ENCODE results near the gene UGT1A6. TPM values are rescaled to one million over a fixed set of nuclear protein-coding genes. Genes with fewer than 3 reads are reported as not detected.
A peak's percentile ranks its signal among the peaks of the same experiment; 100 is the strongest.
"Not testable (repeated sequence)": the region's sequence is repeated elsewhere in the genome, so short reads cannot be mapped to it uniquely, and the experiment has no call there.

Gene UGT1A6
- total and polyA plus RNA-seq, 2 of the 13 experiments (the other 11 are each of a cell fraction or from before 2014, with no cell fraction given) = 0.25 TPM; not detected in 1

- peak; percentile 58; the same call in 1 of the 2 replicates for TF ChIP-seq ZNF589 (CRISPR knock-in tag; conservative IDR thresholded peaks at IDR 0.05)
- TF ChIP-seq KAT8 (CRISPR knock-in tag; IDR thresholded peaks at IDR 0.05) = peak; percentile 86
- peak; percentile 47; the same call in 1 of the 2 replicates for TF ChIP-seq BORCS8-MEF2B (CRISPR knock-in tag; IDR thresholded peaks at IDR 0.05)
- peak; percentile 65; the same call in 1 of the 2 replicates for TF ChIP-seq ZNF879 (CRISPR knock-in tag; IDR thresholded peaks at IDR 0.05)
- 0 out of 2 replicates have a peak, but pooled peaks have one; percentile 38 for TF ChIP-seq ZNF747 (CRISPR knock-in tag; IDR thresholded peaks at IDR 0.05; ENCODE audit: borderline replicate concordance)
- peak; percentile 20 for TF ChIP-seq PATZ1 (CRISPR knock-in tag; IDR thresholded peaks at IDR 0.05)
- TF ChIP-seq THRA (CRISPR knock-in tag; IDR thresholded peaks at IDR 0.05; ENCODE audit: borderline replicate concordance) = peak; percentile 21; the same call in 1 of the 2 replicates
- peak; percentile 72 for TF ChIP-seq FOXK1 (CRISPR knock-in tag; IDR thresholded peaks at IDR 0.05; ENCODE audit: borderline replicate concordance, low read depth)
- TF ChIP-seq SOX6 (IDR thresholded peaks at IDR 0.05) = not testable (repeated sequence)
- peak; percentile 82 for TF ChIP-seq SOX6 (CRISPR knock-in tag; IDR thresholded peaks at IDR 0.05)
- peak; percentile 58; the same call in 1 of the 2 replicates for TF ChIP-seq ZNF101 (CRISPR knock-in tag; IDR thresholded peaks at IDR 0.05; ENCODE audit: borderline replicate concordance, low read depth)
- 0 out of 2 replicates have a peak, but pooled peaks have one; percentile 20 for TF ChIP-seq SP5 (CRISPR knock-in tag; IDR thresholded peaks at IDR 0.05; ENCODE audit: borderline replicate concordance, low read depth)
- TF ChIP-seq ZNF292 (CRISPR knock-in tag; IDR thresholded peaks at IDR 0.05; ENCODE audit: borderline replicate concordance, low read depth) = peak; percentile 94; the same call in 1 of the 2 replicates
- TF ChIP-seq ZNF343 (CRISPR knock-in tag; IDR thresholded peaks at IDR 0.05) = peak; percentile 69; the same call in 1 of the 2 replicates
- peak; percentile 52; the same call in 1 of the 2 replicates for TF ChIP-seq PRDM10 (CRISPR knock-in tag; IDR thresholded peaks at IDR 0.05; ENCODE audit: low read depth)
- 0 out of 2 replicates have a peak, but pooled peaks have one; percentile 15 for TF ChIP-seq MYPOP (CRISPR knock-in tag; IDR thresholded peaks at IDR 0.05)
- TF ChIP-seq SPEN (CRISPR knock-in tag; IDR thresholded peaks at IDR 0.05; ENCODE audit: low read depth) = peak; percentile 51; the same call in 1 of the 2 replicates
- peak; percentile 82; the same call in 1 of the 2 replicates for TF ChIP-seq FOXC1 (CRISPR knock-in tag; IDR thresholded peaks at IDR 0.05; ENCODE audit: borderline replicate concordance)
These were observed 44.4 kb downstream of the UGT1A6 start (continued) for GRCh38 chr2:233736868-233737653.

Measured in HepG2 (cell line).